ENCODE measurements around the gene GLG1.

- TF ChIP-seq MAX (IDR thresholded peaks at IDR 0.05) (no peak), CTCF (IDR thresholded peaks at IDR 0.05 in 2 of 3, conservative IDR thresholded peaks at IDR 0.05 in 1 of 3; ENCODE audit: borderline replicate concordance in 1 of 3, insufficient read depth in 1 of 3, low read depth in 2 of 3, low read length in 2 of 3) (no peak), CEBPB (IDR thresholded peaks at IDR 0.05; ENCODE audit: low read depth) (no peak), ZNF274 (IDR thresholded peaks at IDR 0.05; ENCODE audit: low read depth, low read length) (no peak), TCF7L2 (IDR thresholded peaks at IDR 0.05; ENCODE audit: borderline replicate concordance, extremely low read depth, insufficient read depth, insufficient read length) (no peak), ZFX (IDR thresholded peaks at IDR 0.05) (no peak), POLR2A (IDR thresholded peaks at IDR 0.05; ENCODE audit: borderline replicate concordance, extremely low read depth, insufficient read depth, insufficient read length) (no peak), FOSL1 (IDR thresholded peaks at IDR 0.05; ENCODE audit: low read depth) (no peak), EZH2 (IDR thresholded peaks at IDR 0.05) (no peak), EZH2phosphoT487 (IDR thresholded peaks at IDR 0.05; ENCODE audit: borderline replicate concordance) (no peak), REST (IDR thresholded peaks at IDR 0.05; ENCODE audit: low read depth) (no peak), ZBTB33 (IDR thresholded peaks at IDR 0.05; ENCODE audit: extremely low read depth, insufficient replicate concordance, low read length) (no peak), POLR2AphosphoS5 (IDR thresholded peaks at IDR 0.05; ENCODE audit: low read depth, low read length) (no peak), RAD21 (IDR thresholded peaks at IDR 0.05; ENCODE audit: low read depth) (no peak)
These were observed 4.8 kb upstream of the GLG1 start for GRCh38 chr16:74611721-74612120.
